Adrenal gland (tissue), 5 donors: ENCODE data around the gene NINL.

Experiments
- CTCF ChIP-seq, 6 experiments: fragments of 450-650 bp in 4 of 6; fragments of 200-600 bp in 2 of 6; sonication (generic) in 1 of 6; IDR thresholded peaks; 1 replicate in 5 of 6; 2 replicates in 1 of 6; pipeline versions ENCODE4 v1.5.1 to v1.8.0; 2016 to 2021; ENCODE audit warnings: antibody characterized with exemption in 6 of 6, mild to moderate bottlenecking in 2 of 6, moderate library complexity in 1 of 6
- POLR2A ChIP-seq, 2 donors: fragments of 450-650 bp; IDR thresholded peaks; one replicate each; pipeline ENCODE4 v1.6.1; 2017; ENCODE audit warnings: antibody characterized with exemption in 2 of 2, mild to moderate bottlenecking in 2 of 2, moderate library complexity in 1 of 2
- donor health status: DM: no; HTN: no; CAD: no.

DNA sequence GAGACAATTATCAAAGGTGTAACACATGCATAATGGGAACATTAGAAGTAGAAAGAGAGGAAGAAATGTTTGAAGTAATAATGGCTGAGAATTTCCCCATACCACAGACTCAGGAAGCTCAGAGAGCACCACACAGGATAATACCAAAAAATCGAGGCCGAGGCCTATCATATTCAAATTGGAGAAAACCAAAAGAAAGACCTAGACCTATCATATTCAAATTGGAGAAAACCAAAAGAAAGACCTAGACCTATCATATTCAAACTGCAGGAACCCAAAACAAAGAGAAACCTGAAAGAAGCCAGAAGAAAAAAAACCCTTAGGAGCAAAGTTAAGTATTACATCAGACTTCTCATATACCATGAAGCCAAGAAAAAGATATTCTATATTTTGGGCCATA lies 18.0 kb downstream of the NINL start:
- TF ChIP-seq CTCF (IDR thresholded peaks at IDR 0.05) (no peak), POLR2A (IDR thresholded peaks at IDR 0.05) (no peak)
